ENCODE measurements around the gene YOD1. TPM values are rescaled to one million over a fixed set of nuclear protein-coding genes. Genes with fewer than 3 reads are reported as not detected.
A peak's percentile ranks its signal among the peaks of the same experiment; 100 is the strongest.

YOD1 gene
- 10 to 100 TPM; 13.2 to 16.0 (median 14.0) TPM for polyA plus RNA-seq (ENCODE audit: insufficient read length in 4 of 4)

- DNase-seq (ENCODE audit: low read depth in 4 of 4, low spot score in 2 of 4), result no peak
Observed at GRCh38 chr1:207051191-207051943, at the start of gene YOD1. Gene YOD1, minus strand, starts transcription at chr1:207051208. Its CDS starts 178 bp downstream, at chr1:207051030.

GRCh38 chr1:207097871-207098324, 46.9 kb upstream of the YOD1 start:
- DNase-seq (ENCODE audit: low read depth in 4 of 4, low spot score in 2 of 4), result no peak

- DNase-seq (ENCODE audit: low read depth in 4 of 4, low spot score in 2 of 4), result no peak
Observed at GRCh38 chr1:207093944-207094343, 42.9 kb upstream of the YOD1 start.

- no peak for DNase-seq (ENCODE audit: low read depth in 4 of 4, low spot score in 2 of 4)
Observed at GRCh38 chr1:207091200-207091908, 40.3 kb upstream of the YOD1 start.

GRCh38 chr1:207089627-207090355, 38.8 kb upstream of the YOD1 start:
- no peak for DNase-seq (ENCODE audit: low read depth in 4 of 4, low spot score in 2 of 4)

GRCh38 chr1:207088701-207089626, 38.0 kb upstream of the YOD1 start, which contains the start of gene C4BPB:
Gene C4BPB, plus strand, starts transcription at chr1:207088860. Its CDS starts 672 bp downstream, at chr1:207089532.
- DNase-seq (ENCODE audit: low read depth in 4 of 4, low spot score in 2 of 4), result no peak

GRCh38 chr1:207088161-207088560, 37.2 kb upstream of the YOD1 start:
- no peak for DNase-seq (ENCODE audit: low read depth in 4 of 4, low spot score in 2 of 4)

GRCh38 chr1:207085887-207086286, 34.9 kb upstream of the YOD1 start:
- no peak for DNase-seq (ENCODE audit: low read depth in 4 of 4, low spot score in 2 of 4)

GRCh38 chr1:207084701-207085180, 33.7 kb upstream of the YOD1 start:
- peak in 3 of 4 donors; percentile 28 to 60 (median 44) for DNase-seq (ENCODE audit: low read depth in 4 of 4, low spot score in 2 of 4)

GRCh38 chr1:207084232-207084631, 33.2 kb upstream of the YOD1 start:
- DNase-seq (ENCODE audit: low read depth in 4 of 4, low spot score in 2 of 4), result no peak

GRCh38 chr1:207081806-207082205, 30.8 kb upstream of the YOD1 start:
- no peak for DNase-seq (ENCODE audit: low read depth in 4 of 4, low spot score in 2 of 4)

GRCh38 chr1:207081088-207081487, 30.1 kb upstream of the YOD1 start:
- no peak for DNase-seq (ENCODE audit: low read depth in 4 of 4, low spot score in 2 of 4)

GRCh38 chr1:207079706-207080241, 28.8 kb upstream of the YOD1 start:
- no peak for DNase-seq (ENCODE audit: low read depth in 4 of 4, low spot score in 2 of 4)

- DNase-seq (ENCODE audit: low read depth in 4 of 4, low spot score in 2 of 4), result no peak
Observed at GRCh38 chr1:207078578-207079132, 27.6 kb upstream of the YOD1 start.

GRCh38 chr1:207077470-207078377, 26.7 kb upstream of the YOD1 start:
- peak; percentile 66 to 81 (median 72) for DNase-seq (ENCODE audit: low read depth in 4 of 4, low spot score in 2 of 4)

GRCh38 chr1:207077012-207077411, 26.0 kb upstream of the YOD1 start:
- no peak for DNase-seq (ENCODE audit: low read depth in 4 of 4, low spot score in 2 of 4)

- no peak for DNase-seq (ENCODE audit: low read depth in 4 of 4, low spot score in 2 of 4)
Observed at GRCh38 chr1:207076181-207076955, 25.4 kb upstream of the YOD1 start.
